Measurements from ENCODE around the gene CD63. TPM values are rescaled to one million over a fixed set of nuclear protein-coding genes. Genes with fewer than 3 reads are reported as not detected.

CD63 gene
- total RNA-seq, 4 donors from 2014 or later: 427 to 723 (median 581) TPM

DNA sequence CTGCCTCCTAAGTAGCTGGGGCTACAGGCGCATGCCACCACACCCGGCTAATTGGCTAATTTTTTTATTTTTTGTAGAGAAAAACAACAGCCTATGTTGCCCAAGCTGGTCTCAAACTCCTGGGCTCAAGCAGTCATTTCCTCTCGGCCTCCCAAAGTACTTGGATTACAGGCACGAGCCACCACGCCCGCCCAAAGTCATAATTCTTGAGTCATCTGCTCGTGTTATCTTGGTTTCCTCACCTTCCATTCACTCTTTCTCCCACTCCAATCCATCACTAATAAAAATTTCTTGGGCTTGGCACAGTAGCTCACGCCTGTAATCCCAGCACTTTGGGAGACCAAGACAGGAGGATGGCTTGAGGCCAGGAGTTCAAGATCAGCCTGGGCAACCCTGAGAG is 53.1 kb downstream of the CD63 start:
- no peaks in the 10 kb centered on the region for H3K27me3 ChIP-seq
- peak; percentile 56 for DNase-seq
- H3K4me1 ChIP-seq: peaks cover 0 to 37% (median 10%) of the 10 kb centered on the region in 4 donors
- TF ChIP-seq POLR2A (IDR thresholded peaks at IDR 0.05) (no peak), CTCF (IDR thresholded peaks at IDR 0.05) (no peak), EP300 (IDR thresholded peaks at IDR 0.05; ENCODE audit: low read depth) (no peak), POLR2AphosphoS5 (IDR thresholded peaks at IDR 0.05) (no peak)
- intact Hi-C loops (cut with DNase I; ENCODE audit: low total_unique reads) (no loop called here), in situ Hi-C loops (cut with MboI; ENCODE audit: low pct_ligation_motif_present in 1 of 4, low pct_unique_long_range_greater_than_20kb in 1 of 4, low sequenced_read_pairs in 3 of 4) (no loop called here)
- H3K27ac ChIP-seq: peak overlapping the region in 1 of 4 donors; percentile 25
- no peak overlapping the region for H3K4me3 ChIP-seq
- 47 to 55% methylated on average over 3 to 8 of the region's 8 CpGs for WGBS, 2 donors (ENCODE audit: low coverage in 1 of 2)
- H3K9me3 ChIP-seq: no peaks in the 10 kb centered on the region
- no peaks in the 10 kb centered on the region for H3K36me3 ChIP-seq

Small RNAs within 50 kb of the gene (small RNA-seq; reads per million reads assigned to genes)
- gene AC009779.1: 0 reads per million in 4 donors
- 0 reads per million in 4 donors for gene RF00017

Other genes starting within 250 kb of the CD63 start
- gene OR6C68, start 236.6 kb downstream of the CD63 start, total RNA-seq: not detected
- gene OR6C4, start 179.4 kb downstream of the CD63 start, total RNA-seq: not detected
- not detected for gene OR2AP1, start 156.5 kb downstream of the CD63 start, total RNA-seq
- not detected for gene OR10P1, start 92.1 kb downstream of the CD63 start, total RNA-seq
- 100 to 1,000 TPM in 1 of 4 donors, 10 to 100 TPM in 3; 14.4 to 125 (median 23.6) TPM for gene ITGA7, start 21.1 kb downstream of the CD63 start, total RNA-seq
- gene BLOC1S1, start 13.0 kb downstream of the CD63 start, total RNA-seq: 100 to 1,000 TPM; 158 to 494 (median 381) TPM
- gene RDH5, start 8.6 kb downstream of the CD63 start, total RNA-seq: 10 to 100 TPM; 16.5 to 74.4 (median 58.3) TPM
- 1 to 10 TPM in 1 of 4 donors, under 1 TPM in 3; 0.37 to 1.7 (median 0.60) TPM for gene GDF11, start 14.1 kb upstream of the CD63 start, total RNA-seq
- 10 to 100 TPM; 38.0 to 50.7 (median 45.0) TPM for gene SARNP, start 88.7 kb upstream of the CD63 start, total RNA-seq
- 10 to 100 TPM in 2 of 4 donors, 1 to 10 TPM in 2; 3.7 to 40.3 (median 21.7) TPM for gene ORMDL2, start 89.0 kb upstream of the CD63 start, total RNA-seq
- 10 to 100 TPM; 10.3 to 35.4 (median 24.1) TPM for gene DNAJC14, start 100.6 kb upstream of the CD63 start, total RNA-seq
- gene MMP19, start 113.9 kb upstream of the CD63 start, total RNA-seq: 10 to 100 TPM in 2 of 4 donors, 1 to 10 TPM in 2; 5.2 to 29.2 (median 14.8) TPM
- 10 to 100 TPM; 35.2 to 56.4 (median 47.8) TPM for gene PYM1, start 198.9 kb upstream of the CD63 start, total RNA-seq
- gene DGKA, start 202.2 kb upstream of the CD63 start, total RNA-seq: 100 to 1,000 TPM; 101 to 268 (median 138) TPM
- gene PMEL, start 237.0 kb upstream of the CD63 start, total RNA-seq: 1 to 10 TPM in 3 of 4 donors, not detected in 1; 2.4 to 7.0 (median 4.9) TPM
- gene CDK2, start 237.8 kb upstream of the CD63 start, total RNA-seq: 10 to 100 TPM in 3 of 4 donors, 1 to 10 TPM in 1; 6.7 to 22.3 (median 11.1) TPM
- 10 to 100 TPM; 66.3 to 97.5 (median 88.4) TPM for gene RAB5B, start 245.1 kb upstream of the CD63 start, total RNA-seq

All from transverse colon (tissue), 4 donors.